GM21619 (cell line): ENCODE measurements around the gene TMEM125.

Source experiments
- ATAC-seq: cut with Tn5 transposase; IDR thresholded peaks from one replicate; pipeline ENCODE4 v1.9.1; 2021; ENCODE audit not compliant: unreplicated experiment

TMEM125 gene

DNA sequence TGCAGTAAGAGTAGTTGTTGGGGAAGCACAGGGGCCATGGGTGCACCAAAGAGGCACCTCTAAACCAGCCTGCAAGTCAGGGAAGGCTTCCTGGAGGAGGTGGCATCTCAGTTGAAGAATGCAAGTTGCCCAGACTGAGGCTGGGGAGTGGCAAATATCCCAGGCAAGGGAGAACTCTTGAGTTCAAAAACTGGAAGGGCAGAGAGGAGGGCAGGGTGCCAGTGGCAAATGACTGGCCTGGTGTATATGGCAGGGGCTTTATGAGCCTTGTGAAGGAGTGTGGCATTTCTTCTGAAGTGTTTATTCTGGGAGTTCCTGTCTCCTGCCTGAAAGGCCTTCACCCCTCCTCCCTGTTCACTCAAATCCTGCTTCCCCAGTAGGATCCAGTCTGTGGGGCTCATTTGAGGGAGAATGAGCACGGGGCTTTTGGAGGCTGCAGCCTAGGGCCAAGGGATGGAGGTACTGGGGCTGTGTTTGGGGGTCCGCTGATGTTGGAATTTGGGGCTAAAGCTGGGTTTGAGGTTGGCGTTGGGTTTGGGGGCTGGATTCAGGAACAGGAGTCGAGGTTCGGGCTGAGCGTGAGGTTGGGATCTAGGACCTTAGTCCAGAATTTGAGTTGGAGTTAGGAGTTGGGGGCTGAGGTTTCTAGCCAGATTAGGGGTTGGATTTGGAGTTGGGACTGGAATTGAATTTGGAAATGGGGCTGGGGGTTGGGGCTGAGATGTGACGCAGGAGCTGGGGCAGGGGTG is at the start of gene TMEM125:
TSS of gene TMEM125 (plus strand) at position 357 of the 749 bp plus-strand sequence. CDS start 2,740 bp downstream, outside the sequence.
- no peak for ATAC-seq

- peak; percentile 67 for ATAC-seq
These were observed 48.6 kb upstream of the TMEM125 start for GRCh38 chr1:43220905-43221778.

DNA sequence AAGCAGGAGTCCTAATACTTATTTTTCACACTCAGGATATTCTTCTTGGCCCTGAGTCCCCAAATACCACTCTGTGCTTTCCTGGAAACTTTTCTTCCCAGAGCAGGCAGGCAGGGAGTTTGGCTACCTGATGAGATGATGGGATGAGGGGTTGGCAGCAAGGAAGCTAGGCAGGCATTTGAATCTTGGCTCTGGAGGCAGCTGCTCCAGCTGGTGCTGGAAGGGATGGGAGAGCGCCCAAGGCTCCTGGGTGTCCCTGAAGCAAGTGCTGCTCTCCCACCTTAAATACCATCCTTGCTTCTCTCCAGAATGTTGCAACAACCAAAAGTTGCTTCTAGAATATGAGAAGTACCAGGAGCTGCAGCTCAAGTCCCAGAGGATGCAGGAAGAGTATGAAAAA is 48.0 kb upstream of the TMEM125 start:
- no peak for ATAC-seq

DNA sequence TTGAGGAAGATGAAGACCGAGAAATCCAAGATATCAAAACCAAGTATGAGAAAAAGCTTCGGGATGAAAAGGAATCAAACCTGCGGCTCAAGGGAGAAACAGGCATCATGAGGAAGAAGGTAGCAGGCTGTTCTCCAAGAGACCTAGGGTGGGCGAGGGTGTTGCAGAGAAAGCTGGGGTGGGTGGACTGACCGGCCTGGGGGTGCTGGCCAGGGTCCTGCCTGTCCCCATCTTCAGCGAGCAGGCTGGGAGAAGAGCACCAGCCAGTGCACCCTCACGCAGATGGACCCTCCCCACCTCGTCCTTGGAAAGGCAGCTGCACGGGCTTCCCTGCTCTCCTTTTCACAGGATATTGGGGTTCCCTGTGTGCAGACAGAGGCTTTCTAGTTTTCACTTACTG is 46.9 kb upstream of the TMEM125 start:
- no peak for ATAC-seq

DNA sequence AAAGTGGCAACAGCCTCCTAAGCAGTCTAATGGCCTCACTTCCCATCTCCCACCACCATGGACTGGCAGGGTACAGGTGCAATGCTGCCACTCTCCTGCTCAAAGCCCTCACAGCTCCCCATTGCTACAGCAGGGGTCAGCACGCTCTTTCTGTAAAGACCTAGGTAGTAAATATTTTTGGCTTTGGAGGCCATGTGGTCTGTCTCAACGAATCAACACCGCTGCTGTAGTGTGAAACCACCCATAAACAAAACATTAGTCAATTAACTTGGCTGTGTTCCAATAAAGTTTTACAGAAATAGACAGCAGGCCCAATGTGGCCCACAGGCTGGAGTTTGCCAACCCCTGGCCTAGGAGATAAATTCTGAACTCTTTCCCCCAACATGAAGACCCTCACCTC is 44.6 kb upstream of the TMEM125 start:
- no peak for ATAC-seq

DNA sequence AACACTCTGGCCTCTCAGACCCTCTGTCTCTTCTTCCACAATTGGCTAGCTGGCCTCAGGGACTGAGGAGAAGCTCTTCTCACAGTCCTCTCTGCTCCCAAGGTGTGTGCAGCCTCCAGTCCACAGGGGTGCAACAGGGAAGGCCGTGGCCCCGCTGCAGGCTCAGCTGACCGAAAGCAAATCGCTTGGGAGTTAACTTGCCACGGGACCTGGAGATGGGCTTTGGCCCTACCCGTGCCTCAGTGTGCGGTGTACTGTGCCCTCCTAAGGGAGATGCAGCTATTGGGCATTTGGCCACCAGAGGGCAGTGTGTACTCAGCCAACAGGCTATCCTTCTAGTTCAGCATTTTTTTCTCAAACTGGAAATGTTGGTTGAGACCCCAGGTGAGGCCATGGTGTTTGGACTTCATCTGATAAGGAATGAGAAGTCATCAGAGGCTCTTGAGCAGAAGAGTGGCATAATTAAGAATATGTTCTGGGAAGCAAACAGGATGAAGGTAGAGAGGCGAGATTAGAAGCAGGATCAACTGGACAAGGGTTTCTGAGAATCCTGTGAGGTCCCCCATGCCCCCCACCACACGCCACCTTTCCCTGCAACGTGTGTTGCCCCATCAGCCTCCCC is 42.5 kb upstream of the TMEM125 start:
- ATAC-seq = peak; percentile 60

DNA sequence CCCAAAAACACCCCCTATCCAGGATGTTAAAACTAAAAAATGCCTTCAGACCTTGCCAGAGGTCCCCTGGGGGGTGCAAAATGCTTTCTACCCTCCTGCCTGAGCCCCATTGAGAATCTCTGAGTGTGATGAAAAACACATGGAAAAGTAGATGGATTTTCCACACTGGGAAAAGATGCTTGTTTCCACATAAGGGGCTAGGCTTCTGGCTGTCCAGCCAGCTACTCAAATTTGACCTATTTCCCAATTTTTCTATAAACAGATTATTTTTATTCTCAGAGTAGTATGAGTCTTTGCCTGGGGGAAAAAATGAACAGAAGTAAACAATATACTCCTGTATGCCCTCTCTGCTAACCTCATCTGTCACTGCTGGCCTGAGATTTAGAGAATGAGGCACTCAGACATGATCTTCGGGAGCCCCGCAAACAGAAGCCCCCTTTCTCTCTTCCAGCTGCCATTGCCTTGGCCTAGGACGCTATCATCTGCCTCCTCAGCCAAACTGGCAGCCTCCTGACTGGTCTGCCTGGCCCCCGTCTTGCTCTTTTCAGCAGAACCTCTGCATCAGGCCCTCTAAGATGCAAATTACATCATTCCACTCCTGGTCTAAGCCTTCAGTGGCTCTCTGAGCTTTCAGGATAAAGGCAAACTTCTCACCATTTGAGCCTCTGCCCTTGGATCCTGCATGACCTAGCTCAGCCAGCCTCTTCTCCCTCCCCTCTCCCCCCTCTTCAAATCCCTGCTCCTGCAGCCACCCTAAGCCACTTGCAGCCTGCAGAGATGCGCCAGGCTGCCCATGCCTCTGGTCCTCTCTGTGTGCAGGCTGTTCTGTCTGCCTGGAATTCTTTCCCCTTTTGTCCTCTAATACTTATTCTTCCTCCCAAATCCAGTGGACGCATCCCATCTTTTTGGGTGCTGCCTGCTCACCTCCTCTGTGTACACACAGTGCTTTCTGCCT is 39.7 kb upstream of the TMEM125 start:
- no peak for ATAC-seq

DNA sequence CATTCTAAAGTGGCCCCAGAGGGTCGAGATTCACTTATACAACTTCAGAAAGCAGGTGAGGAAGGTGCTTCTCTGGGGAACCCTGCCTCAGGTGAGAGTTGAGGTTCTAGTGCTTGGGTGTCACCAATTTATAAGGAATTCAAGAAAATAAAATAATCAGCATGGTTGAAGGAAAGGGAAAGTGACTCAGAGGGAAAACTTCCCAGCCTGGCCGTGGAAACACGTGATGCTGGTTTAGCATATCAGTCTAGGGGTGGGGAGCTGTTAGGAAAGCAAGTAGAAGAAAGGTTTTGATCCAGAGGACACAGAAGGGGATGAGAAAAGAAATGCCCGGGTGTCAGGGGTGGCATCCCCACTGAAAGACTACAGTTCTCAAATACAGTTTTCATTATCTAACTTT is 37.7 kb upstream of the TMEM125 start:
- ATAC-seq = no peak

DNA sequence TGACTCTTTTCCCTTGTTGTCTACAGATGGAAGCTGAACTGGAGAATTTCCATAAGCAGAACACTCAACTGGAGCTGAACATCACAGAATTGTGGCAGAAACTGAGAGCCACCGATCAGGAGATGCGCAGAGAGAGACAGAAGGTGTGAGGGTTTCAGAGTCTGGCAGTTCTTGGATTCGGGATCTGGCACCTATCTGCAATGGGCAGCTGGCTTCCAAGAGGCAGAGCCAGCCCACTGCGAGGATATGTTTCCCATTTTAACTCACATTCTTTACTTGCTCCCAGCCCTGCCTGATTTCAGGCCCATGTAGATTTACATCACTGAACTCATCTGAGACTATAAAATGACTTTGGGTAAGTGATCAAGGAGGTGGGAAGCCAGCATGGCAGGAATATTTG is 37.3 kb upstream of the TMEM125 start:
- no peak for ATAC-seq

DNA sequence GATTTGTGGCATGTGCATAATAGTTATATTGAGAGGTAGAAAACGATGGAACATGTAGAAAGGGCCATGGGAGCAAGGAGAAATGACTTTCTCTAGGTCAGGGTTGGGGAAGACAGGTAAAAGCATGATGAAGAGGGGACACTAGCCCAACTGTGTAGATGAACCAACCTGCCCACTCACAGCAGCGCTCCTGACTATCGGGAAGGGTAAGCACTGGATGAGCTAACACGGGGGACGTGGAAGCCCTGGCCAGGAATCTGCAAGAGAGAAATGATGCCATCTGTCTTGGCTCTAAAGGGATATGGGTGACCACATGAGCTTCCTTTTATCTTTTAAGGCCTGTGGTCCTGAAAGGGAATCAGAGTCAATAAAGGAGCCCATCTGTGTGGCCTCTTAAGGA is 36.2 kb upstream of the TMEM125 start:
- ATAC-seq = no peak

DNA sequence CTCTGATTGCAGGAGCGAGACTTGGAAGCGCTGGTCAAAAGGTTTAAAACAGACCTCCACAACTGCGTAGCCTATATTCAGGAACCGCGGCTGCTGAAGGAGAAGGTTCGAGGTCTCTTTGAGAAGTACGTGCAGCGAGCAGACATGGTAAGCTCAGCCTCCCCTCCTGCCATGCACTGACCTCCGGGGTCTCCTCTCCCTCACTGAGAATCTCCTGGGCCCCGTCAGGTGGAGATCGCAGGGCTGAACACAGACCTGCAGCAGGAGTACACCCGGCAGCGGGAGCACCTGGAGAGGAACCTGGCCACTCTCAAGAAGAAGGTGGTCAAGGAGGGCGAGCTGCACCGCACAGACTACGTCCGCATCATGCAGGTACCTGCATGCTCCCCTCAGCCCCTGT is 35.5 kb upstream of the TMEM125 start:
- ATAC-seq = no peak

DNA sequence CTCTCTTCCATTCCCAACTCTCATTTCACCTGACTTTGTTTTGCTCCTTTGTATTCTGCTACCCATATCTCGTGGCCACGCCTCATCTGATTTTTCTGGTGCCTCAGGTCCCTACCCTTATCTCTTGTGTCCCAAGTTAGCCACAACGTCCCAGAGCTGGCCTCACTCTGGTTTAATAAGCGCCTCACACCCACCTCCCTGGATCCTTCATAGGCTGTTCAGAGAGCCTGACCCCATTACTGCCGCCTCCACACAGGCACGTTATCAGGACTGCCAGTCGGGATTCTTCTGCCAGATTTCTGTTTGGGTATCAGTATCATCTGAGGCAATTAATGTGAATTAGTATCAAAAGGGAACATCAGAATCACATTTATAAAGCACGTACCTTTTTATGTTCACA is 34.7 kb upstream of the TMEM125 start:
- no peak for ATAC-seq

GRCh38 chr1:43235451-43236121 is 34.2 kb upstream of the TMEM125 start:
- no peak for ATAC-seq

- no peak for ATAC-seq
These were observed 32.7 kb upstream of the TMEM125 start for GRCh38 chr1:43237121-43237520.

DNA sequence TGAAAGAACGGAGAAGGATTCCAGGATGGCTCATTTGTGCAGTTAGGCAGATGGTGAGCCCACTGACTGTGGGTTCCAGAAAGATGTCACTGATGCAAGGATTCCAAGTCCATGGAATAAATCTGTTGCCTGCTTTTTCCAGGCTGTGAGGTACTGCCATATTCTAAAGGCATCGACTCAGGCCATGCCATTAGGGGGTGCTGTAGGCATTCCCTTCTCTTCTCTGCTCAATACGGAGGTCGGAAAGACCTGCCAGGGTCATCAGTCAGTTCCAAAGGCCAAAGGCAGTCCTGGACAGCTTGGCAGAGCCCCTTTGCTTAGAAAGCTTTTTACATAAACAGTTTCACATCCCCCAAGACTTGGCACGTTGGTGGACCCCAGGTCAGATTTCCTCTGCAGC is 31.7 kb upstream of the TMEM125 start:
- no peak for ATAC-seq

GRCh38 chr1:43238991-43239469 is 30.8 kb upstream of the TMEM125 start:
- no peak for ATAC-seq

DNA sequence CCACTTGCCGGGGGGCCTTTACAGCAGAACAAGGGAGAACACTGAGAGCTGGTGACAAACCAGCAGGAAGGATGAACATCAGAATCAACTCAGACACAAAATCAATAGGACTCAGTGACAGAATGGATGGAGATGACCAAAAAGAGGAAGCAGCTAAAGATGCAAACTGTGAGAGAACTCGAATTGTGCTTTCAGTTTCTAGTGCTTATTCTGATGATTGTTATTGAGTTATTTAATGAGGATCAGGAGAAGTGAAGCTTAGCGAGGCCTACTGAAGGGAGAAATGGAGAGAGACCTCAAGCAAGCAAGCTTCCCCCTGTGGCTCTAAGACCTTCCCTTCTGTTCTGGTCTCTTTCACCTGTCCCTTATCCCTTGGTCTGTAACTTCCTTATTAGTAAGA is 30.3 kb upstream of the TMEM125 start:
- ATAC-seq = peak; percentile 92

DNA sequence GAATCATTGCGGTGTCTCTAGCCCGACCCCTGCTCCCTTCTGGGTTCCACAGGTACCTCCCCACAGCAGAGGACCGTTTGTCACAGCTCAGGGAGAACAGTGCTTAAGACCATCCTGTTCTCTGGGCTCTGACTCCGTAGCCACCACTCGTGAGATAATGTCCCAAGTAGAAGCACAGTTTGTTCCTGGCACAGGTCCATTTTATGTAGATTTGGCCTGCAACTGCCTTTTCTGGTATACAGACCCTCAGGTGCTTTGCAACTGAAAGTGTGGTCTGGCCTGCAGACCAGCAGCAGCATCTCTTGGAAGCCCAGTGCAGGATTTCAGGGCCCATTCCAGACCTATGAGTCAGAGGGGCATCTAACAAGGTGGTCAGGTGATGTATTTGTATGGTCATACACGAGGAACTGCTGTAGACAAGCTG is 28.4 kb upstream of the TMEM125 start:
- ATAC-seq = no peak

GRCh38 chr1:43243299-43243698 is 26.5 kb upstream of the TMEM125 start:
- no peak for ATAC-seq
